ENCODE data around the gene NIBAN1.

DNA sequence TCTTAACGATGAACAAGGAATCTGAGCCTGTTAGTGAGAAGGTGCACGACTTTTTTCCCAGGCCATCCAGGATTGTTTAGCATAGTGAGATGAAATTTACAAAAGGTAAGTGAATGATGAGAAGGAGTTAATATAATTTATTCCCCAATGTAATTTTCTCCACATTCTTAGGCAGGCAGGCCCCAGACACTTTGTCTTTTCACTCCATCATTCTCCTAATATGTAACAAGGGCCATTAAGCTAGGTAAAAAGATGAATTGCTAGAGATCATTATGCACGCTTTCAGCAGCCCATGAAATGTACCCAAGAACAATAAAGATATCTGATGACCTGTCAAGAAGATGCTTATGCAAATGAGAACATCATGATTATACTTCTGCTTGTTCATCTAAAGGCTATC, 24.1 kb downstream of the NIBAN1 start:
- TF ChIP-seq, protein P1, sequence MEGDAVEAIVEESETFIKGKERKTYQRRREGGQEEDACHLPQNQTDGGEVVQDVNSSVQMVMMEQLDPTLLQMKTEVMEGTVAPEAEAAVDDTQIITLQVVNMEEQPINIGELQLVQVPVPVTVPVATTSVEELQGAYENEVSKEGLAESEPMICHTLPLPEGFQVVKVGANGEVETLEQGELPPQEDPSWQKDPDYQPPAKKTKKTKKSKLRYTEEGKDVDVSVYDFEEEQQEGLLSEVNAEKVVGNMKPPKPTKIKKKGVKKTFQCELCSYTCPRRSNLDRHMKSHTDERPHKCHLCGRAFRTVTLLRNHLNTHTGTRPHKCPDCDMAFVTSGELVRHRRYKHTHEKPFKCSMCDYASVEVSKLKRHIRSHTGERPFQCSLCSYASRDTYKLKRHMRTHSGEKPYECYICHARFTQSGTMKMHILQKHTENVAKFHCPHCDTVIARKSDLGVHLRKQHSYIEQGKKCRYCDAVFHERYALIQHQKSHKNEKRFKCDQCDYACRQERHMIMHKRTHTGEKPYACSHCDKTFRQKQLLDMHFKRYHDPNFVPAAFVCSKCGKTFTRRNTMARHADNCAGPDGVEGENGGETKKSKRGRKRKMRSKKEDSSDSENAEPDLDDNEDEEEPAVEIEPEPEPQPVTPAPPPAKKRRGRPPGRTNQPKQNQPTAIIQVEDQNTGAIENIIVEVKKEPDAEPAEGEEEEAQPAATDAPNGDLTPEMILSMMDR (IDR thresholded peaks at IDR 0.05; ENCODE audit: insufficient read depth, low read depth, low read length): no peak
- no peak for TF ChIP-seq EZH2 (IDR thresholded peaks at IDR 0.05; ENCODE audit: insufficient read depth, low read length)
